HepG2 (cell line): ENCODE measurements around the gene MTRFR. TPM values are rescaled to one million over a fixed set of nuclear protein-coding genes. Genes with fewer than 3 reads are reported as not detected.

Experiments used
- ARID2 ChIP-seq: sonication (generic); formaldehyde crosslinking; IDR thresholded peaks from 2 replicates; pipeline ENCODE4 v1.8.1; 2022; ENCODE audit warnings: mild to moderate bottlenecking, missing genetic modification reagents, borderline replicate concordance
- ATF7-NPFF ChIP-seq: sonication (generic); formaldehyde crosslinking; IDR thresholded peaks from 2 replicates; pipeline ENCODE4 v1.8.1; 2023; ENCODE audit warnings: mild to moderate bottlenecking, low read depth, missing genetic modification reagents, moderate library complexity
- FOXP4 ChIP-seq: sonication (generic); formaldehyde crosslinking; IDR thresholded peaks from 2 replicates; pipeline ENCODE4 v1.4.0; 2020; ENCODE audit warnings: missing genetic modification reagents
- GABPB1 ChIP-seq: IDR thresholded peaks from 2 replicates; pipeline ENCODE4 v1.6.1; 2016; ENCODE audit warnings: mild to moderate bottlenecking, missing genetic modification reagents, moderate library complexity, missing compliant biosample characterization
- HMGXB4 ChIP-seq, 2 experiments: sonication (generic) in 1 of 2; formaldehyde crosslinking in 1 of 2; IDR thresholded peaks; 2 replicates each; pipeline versions ENCODE4 v1.4.0 to v1.6.1; 2018 to 2020; ENCODE audit warnings: missing genetic modification reagents in 2 of 2, borderline replicate concordance in 1 of 2, low read depth in 1 of 2, mild to moderate bottlenecking in 1 of 2, missing biosample characterization in 1 of 2
- LCORL ChIP-seq, 2 experiments: fragments of 450-650 bp in 1 of 2; sonication (generic) in 1 of 2; formaldehyde crosslinking in 1 of 2; IDR thresholded peaks; 2 replicates each; pipeline versions ENCODE4 v1.5.0 to v1.6.1; 2017 to 2020; ENCODE audit warnings: antibody characterized with exemption in 1 of 2, missing genetic modification reagents in 1 of 2
- NFRKB ChIP-seq: fragments of 450-650 bp; IDR thresholded peaks from 2 replicates; pipeline ENCODE4 v1.6.1; 2017
- NR2F6 ChIP-seq, 2 experiments: IDR thresholded peaks; 2 replicates each; pipeline ENCODE4 v1.6.1; 2016; ENCODE audit warnings: antibody characterized with exemption in 1 of 2, mild to moderate bottlenecking in 1 of 2
- TBL1XR1 ChIP-seq: fragments of 150-350 bp; IDR thresholded peaks from 2 replicates; pipeline ENCODE4 v1.6.1; 2014; ENCODE audit warnings: borderline replicate concordance, low read length; ENCODE audit not compliant: partially characterized antibody
- TFE3 ChIP-seq: IDR thresholded peaks from 2 replicates; pipeline ENCODE4 v1.6.1; 2016
- THAP7 ChIP-seq: sonication (generic); formaldehyde crosslinking; IDR thresholded peaks from 2 replicates; pipeline ENCODE4 v1.8.1; 2023; ENCODE audit warnings: mild to moderate bottlenecking, missing genetic modification reagents
- ZBTB42 ChIP-seq: sonication (generic); formaldehyde crosslinking; IDR thresholded peaks from 2 replicates; pipeline ENCODE4 v1.5.0; 2020; ENCODE audit warnings: mild to moderate bottlenecking, missing genetic modification reagents
- ZNF292 ChIP-seq: sonication (generic); formaldehyde crosslinking; IDR thresholded peaks from 2 replicates; pipeline ENCODE4 v1.8.1; 2022; ENCODE audit warnings: mild to moderate bottlenecking, low read depth, missing genetic modification reagents, borderline replicate concordance
- ZNF574 ChIP-seq: sonication (generic); formaldehyde crosslinking; IDR thresholded peaks from 2 replicates; pipeline ENCODE4 v1.4.0; 2020; ENCODE audit warnings: missing genetic modification reagents
- ZNF639 ChIP-seq: conservative IDR thresholded peaks from 2 replicates; pipeline ENCODE4 v1.6.1; 2018; ENCODE audit warnings: missing genetic modification reagents
- ZNF776 ChIP-seq: sonication (generic); formaldehyde crosslinking; IDR thresholded peaks from 2 replicates; pipeline ENCODE4 v1.4.0; 2020; ENCODE audit warnings: mild to moderate bottlenecking, missing genetic modification reagents
- polyA plus RNA-seq, 8 experiments: library from polyadenylated mRNA; depleted of rRNA in 3 of 8; stranded (reverse) in 7 of 8; unstranded in 1 of 8; fragments of >200 nt; fragmentation: Illumina TruSeq in 4 of 8; extraction: Trizol in 4 of 8; gene quantifications; 2 replicates each; pipeline versions ENCODE4 v1.2.1 to v1.2.3, GENCODE V29; 2011 to 2016; ENCODE audit warnings: low read depth in 4 of 8, missing spikeins in 1 of 8, mixed read lengths in 1 of 8; ENCODE audit not compliant: insufficient read depth in 1 of 8
- total RNA-seq, 5 experiments: library from RNA; depleted of rRNA; stranded (reverse); fragments of >200 nt; fragmentation: Illumina TruSeq; extraction: Trizol; gene quantifications; 2 replicates each; pipeline ENCODE4 v1.2.3, GENCODE V29; 2016; ENCODE audit warnings: low read depth in 1 of 5

MTRFR gene
- total and polyA plus RNA-seq, 2 of the 13 experiments (the other 11 are each of a cell fraction or from before 2014, with no cell fraction given), result 7.1 to 9.9 TPM

- TF ChIP-seq ZNF776 (CRISPR knock-in tag), result no peak
- TF ChIP-seq ZNF292 (CRISPR knock-in tag), result no peak
- no peak for TF ChIP-seq ZBTB42
- no peak for TF ChIP-seq TBL1XR1
- TF ChIP-seq ATF7-NPFF (CRISPR knock-in tag), result peak; percentile 58; the same call in 1 of the 2 replicates
- no peak for TF ChIP-seq THAP7 (CRISPR knock-in tag)
- 0 out of 2 replicates have a peak, but pooled peaks have one; percentile 20 for TF ChIP-seq ZNF639 (CRISPR knock-in tag)
- TF ChIP-seq FOXP4 (CRISPR knock-in tag), result peak; percentile 74
- TF ChIP-seq LCORL (IDR thresholded peaks at IDR 0.05), result no peak; the same call in 1 of the 2 replicates
- peak; percentile 44; the same call in 1 of the 2 replicates for TF ChIP-seq LCORL (CRISPR knock-in tag; IDR thresholded peaks at IDR 0.05)
- peak; percentile 57; the same call in 1 of the 2 replicates for TF ChIP-seq NR2F6 (IDR thresholded peaks at IDR 0.05)
- 0 out of 2 replicates have a peak, but pooled peaks have one; percentile 51 for TF ChIP-seq NR2F6 (CRISPR knock-in tag; IDR thresholded peaks at IDR 0.05)
- TF ChIP-seq NFRKB, result no peak
- no peak for TF ChIP-seq ARID2 (CRISPR knock-in tag)
- TF ChIP-seq TFE3 (CRISPR knock-in tag), result 0 out of 2 replicates have a peak, but pooled peaks have one; percentile 18
- peak; percentile 52; the same call in 1 of the 2 replicates for TF ChIP-seq ZNF574 (CRISPR knock-in tag)
- TF ChIP-seq HMGXB4 (CRISPR knock-in tag; IDR thresholded peaks at IDR 0.05; ENCODE audit: borderline replicate concordance in 1 of 2, low read depth in 1 of 2), result peak; percentile 36 to 54; a peak in 3 of 4 replicates
- TF ChIP-seq GABPB1 (CRISPR knock-in tag), result peak; percentile 33; the same call in 1 of the 2 replicates
Observed at GRCh38 chr12:123270214-123271000, 37.2 kb downstream of the MTRFR start (continued).
